ENCODE data around the gene IGF2BP2.
A peak's percentile ranks its signal among the peaks of the same experiment; 100 is the strongest.

The IGF2BP2 gene

GRCh38 chr3:185764163-185764979, 60.5 kb downstream of the IGF2BP2 start:
- no peak for DNase-seq

DNA sequence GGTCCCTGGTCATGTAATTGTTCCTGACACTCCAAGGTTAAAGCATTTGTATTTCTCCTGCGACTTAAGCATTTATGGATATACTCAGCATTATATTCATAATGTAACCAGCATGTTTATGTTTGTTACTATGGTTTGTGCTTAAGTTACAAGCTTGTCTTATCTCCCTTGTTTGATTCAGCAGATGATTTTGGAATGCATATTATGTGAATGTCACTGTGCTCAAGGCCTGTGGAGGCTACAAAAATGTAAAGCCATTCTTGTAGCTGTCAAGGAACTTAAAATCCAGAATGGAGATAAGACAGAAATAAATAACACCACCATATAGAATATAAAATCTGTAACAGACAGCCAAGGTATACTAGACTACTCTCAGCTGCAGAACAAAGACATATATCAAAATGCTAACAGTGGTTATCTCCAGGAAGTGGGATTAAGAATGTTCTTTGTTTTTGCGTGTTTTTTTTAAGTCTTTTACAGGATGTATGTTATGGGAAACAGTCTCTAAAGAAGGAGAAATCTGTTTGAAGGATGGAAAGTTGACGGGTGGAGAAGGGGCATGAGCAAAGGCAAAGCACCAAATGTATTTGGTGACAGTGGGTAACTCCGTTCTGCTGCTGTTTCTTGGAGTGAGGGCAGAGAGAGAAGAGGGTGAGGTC, 61.4 kb downstream of the IGF2BP2 start:
- DNase-seq, result no peak

- DNase-seq, result no peak
Observed at GRCh38 chr3:185760550-185760949, 64.3 kb downstream of the IGF2BP2 start.

- no peak for DNase-seq
Observed at GRCh38 chr3:185760088-185760487, 64.8 kb downstream of the IGF2BP2 start.

GRCh38 chr3:185759512-185759911, 65.3 kb downstream of the IGF2BP2 start:
- DNase-seq, result no peak

DNA sequence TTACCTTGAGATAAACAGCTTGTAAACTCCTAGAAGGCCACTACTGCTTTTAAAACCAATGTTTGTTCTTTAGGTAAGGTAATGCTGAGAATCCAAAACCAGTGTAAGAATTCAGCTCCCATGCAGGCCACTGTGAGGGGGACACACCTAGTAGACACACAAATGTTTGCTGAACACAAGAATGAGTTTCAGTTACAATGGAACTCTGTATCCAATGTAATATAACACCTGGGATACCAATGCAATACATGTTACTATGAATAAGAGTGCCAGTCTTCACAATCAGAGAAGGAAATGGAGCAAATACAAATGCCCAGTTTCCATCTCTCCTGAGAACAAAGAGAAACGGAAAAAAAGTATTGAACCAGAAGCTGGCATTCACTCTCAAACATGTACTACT, 65.9 kb downstream of the IGF2BP2 start:
- no peak for DNase-seq

- DNase-seq, result no peak
Observed at GRCh38 chr3:185757176-185757575, 67.7 kb downstream of the IGF2BP2 start.

- DNase-seq, result no peak
Observed at GRCh38 chr3:185756477-185756876, 68.4 kb downstream of the IGF2BP2 start.

GRCh38 chr3:185754920-185755319, 69.9 kb downstream of the IGF2BP2 start:
- DNase-seq, result no peak

DNA sequence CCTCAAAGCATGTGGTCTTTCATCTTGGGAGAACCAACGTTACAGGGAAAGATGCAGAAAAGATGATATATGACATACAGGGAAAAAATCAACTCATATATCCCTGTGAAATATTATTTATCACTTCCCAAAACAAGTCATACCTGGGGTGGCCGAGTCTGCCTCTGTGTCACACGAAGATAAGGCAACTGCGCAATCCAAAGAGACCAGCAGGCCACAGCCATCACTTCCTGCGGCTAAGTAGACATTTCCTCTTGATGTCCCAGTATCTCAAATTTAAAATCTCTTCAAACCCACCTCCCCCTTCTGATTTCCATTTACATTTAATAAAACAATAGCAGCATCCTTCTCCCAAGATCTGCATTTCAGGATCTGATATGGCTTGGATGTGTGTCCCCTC, 71.5 kb downstream of the IGF2BP2 start:
- DNase-seq, result no peak

- DNase-seq, result no peak
Observed at GRCh38 chr3:185750702-185751101, 74.1 kb downstream of the IGF2BP2 start.

- DNase-seq, result no peak
Observed at GRCh38 chr3:185750015-185750414, 74.8 kb downstream of the IGF2BP2 start.

DNA sequence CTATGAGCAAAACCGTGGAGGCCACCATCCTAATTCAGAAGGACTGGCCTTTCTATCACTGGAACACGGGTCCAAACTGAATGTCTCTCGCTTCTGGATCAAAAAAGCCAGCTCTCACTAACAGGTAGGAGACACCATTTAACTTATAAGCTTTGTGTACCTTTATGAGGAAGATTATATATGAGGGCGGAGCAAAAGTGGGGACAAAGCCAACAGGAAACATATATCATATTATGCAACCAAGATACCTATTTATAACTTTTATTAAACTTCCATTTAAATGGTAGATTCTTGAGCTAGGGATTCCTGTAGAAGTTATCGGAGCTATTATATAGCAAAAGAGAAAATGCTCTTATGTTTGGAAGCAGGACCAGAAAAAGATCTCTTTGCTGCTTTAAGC, 78.4 kb downstream of the IGF2BP2 start:
- DNase-seq, result no peak

DNA sequence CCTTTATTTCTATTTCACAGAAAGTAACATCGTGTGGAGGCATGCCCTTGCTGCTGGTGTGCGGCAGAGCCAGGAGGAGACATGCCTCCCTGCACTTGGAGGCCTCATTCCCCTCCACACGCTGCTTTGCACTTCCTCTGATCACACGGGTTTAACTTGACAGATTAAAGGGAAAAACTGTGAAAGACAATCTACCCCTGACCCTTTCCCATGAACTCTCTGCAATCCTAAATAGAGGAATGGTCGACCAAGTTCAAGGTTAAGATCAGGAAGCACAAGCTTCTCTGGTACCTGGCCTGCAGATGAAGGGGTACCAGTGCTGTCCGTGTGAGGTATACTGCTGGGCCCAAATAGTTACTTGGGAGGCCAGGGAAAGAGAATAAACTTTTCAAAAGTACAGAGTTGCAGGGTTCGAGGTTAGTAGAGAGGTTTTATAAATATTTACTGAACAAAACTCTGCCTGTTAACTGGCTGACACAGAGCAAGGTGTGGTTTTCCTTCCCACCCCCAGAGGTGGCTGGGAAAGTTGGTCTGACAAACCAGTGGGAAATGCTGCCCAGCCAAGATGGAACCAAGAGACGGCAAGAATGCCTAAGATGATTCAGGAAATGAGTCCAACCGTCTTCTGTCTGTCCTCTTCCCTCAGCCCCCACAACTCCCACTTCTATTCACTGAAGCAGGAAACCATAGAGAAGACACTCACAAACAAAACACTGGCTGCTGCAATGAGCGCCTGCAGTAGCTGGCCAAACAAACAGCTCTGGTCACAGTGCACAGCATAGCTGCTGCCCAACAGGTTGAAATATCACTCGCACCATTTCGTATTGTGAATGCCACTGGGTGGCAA, 79.6 kb downstream of the IGF2BP2 start:
- DNase-seq, result no peak

DNA sequence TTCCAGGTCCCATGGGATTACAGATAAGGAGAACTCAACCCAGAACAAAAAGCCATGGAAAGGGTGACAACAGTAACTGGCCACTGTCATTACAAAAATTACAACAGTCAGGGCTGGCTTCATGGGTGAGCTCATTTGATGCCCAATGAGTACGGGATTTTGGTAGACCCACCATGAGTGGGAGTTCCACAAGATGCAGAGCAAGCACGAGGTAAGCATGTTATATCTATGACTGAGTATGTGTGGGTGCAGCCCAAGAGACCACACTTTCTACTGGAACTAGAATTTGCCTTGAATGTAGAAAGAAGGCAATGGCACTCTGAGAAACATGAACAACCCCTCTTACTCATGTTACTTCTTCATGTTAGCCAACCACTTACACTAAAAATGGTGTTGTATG, 83.3 kb downstream of the IGF2BP2 start:
- DNase-seq, result no peak

DNA sequence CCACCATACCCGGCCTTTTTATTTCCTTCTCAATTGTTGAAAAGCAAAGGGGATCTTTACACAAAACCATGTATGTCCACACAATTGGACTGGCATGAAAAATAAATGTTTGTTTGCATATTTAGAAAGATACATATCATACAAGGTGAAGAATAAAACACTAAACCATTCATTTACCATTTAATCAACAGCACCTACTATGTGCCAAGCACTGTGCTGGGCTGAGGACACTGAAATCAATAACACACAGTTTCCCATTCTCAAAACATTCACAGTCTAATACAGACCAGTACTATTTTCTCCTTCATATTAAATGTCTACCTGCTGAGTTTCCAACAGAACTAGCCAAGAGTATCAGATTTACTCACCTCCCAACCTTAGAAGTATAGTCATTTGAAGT, 84.7 kb downstream of the IGF2BP2 start:
- no peak for DNase-seq

GRCh38 chr3:185739264-185739701, 85.6 kb downstream of the IGF2BP2 start:
- DNase-seq, result no peak

GRCh38 chr3:185737740-185738680, 86.8 kb downstream of the IGF2BP2 start:
- DNase-seq, result no peak

- no peak for DNase-seq
Observed at GRCh38 chr3:185737020-185737419, 87.8 kb downstream of the IGF2BP2 start.

DNA sequence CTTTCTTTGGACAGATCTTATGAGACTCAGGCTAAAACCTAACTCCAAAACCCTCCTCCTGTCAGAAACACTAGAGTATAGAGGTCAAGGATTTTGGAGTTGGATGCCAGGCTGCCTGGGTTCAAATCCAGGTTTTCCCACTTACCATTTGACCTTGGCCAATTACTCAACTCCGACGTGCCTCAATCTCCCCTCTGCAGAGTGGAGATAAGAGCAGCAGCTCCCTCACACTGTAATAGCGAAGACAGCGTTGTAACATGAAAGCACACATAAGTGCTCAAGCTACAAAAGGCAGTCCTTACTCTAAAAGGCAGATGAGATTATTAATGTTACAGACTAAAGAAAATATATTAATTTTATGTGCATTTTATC, 90.1 kb downstream of the IGF2BP2 start:
- DNase-seq, result no peak

- DNase-seq, result peak; percentile 49
Observed at GRCh38 chr3:185733980-185734724, 90.7 kb downstream of the IGF2BP2 start.

- no peak for DNase-seq
Observed at GRCh38 chr3:185732782-185733181, 92.1 kb downstream of the IGF2BP2 start.

All from NCI-H510A (cell line).